Measurements from ENCODE around the gene SYDE1.

Gene SYDE1

GRCh38 chr19:15120135-15121026 is 13.2 kb downstream of the SYDE1 start:
- H3K4me3 ChIP-seq (ENCODE audit: control insufficient read depth, low read depth, low read length): no peak overlapping the region
- no peak for TF ChIP-seq CTCF (IDR thresholded peaks at IDR 0.05; ENCODE audit: control insufficient read depth, insufficient read depth, low read depth, low read length, missing control alignments)
- DNase-seq (ENCODE audit: low read depth): no peak

- TF ChIP-seq CTCF (IDR thresholded peaks at IDR 0.05; ENCODE audit: control insufficient read depth, insufficient read depth, low read depth, low read length, missing control alignments): no peak
- DNase-seq (ENCODE audit: low read depth): no peak
- no peak overlapping the region for H3K4me3 ChIP-seq (ENCODE audit: control insufficient read depth, low read depth, low read length)
Measured at GRCh38 chr19:15122331-15123030, 15.3 kb downstream of the SYDE1 start.

- no peak for DNase-seq (ENCODE audit: low read depth)
- H3K4me3 ChIP-seq (ENCODE audit: control insufficient read depth, low read depth, low read length): no peak overlapping the region
- no peak for TF ChIP-seq CTCF (IDR thresholded peaks at IDR 0.05; ENCODE audit: control insufficient read depth, insufficient read depth, low read depth, low read length, missing control alignments)
Measured at GRCh38 chr19:15123031-15123890, 16.1 kb downstream of the SYDE1 start.

GRCh38 chr19:15123900-15124299 is 16.7 kb downstream of the SYDE1 start:
- no peak for TF ChIP-seq CTCF (IDR thresholded peaks at IDR 0.05; ENCODE audit: control insufficient read depth, insufficient read depth, low read depth, low read length, missing control alignments)
- H3K4me3 ChIP-seq (ENCODE audit: control insufficient read depth, low read depth, low read length): no peak overlapping the region
- no peak for DNase-seq (ENCODE audit: low read depth)

GRCh38 chr19:15124572-15125231 is 17.5 kb downstream of the SYDE1 start:
- no peak for DNase-seq (ENCODE audit: low read depth)
- no peak for TF ChIP-seq CTCF (IDR thresholded peaks at IDR 0.05; ENCODE audit: control insufficient read depth, insufficient read depth, low read depth, low read length, missing control alignments)
- H3K4me3 ChIP-seq (ENCODE audit: control insufficient read depth, low read depth, low read length): peak overlapping the region; percentile 73

All from AG09309 (cell line).